ENCODE data around the gene TMEM37.

The TMEM37 gene

GRCh38 chr2:119455066-119455718 lies 23.5 kb downstream of the TMEM37 start:
- DNase-seq (ENCODE audit: low read depth, low spot score) = no peak

GRCh38 chr2:119460076-119460475 lies 28.4 kb downstream of the TMEM37 start:
- DNase-seq (ENCODE audit: low read depth, low spot score) = no peak

DNA sequence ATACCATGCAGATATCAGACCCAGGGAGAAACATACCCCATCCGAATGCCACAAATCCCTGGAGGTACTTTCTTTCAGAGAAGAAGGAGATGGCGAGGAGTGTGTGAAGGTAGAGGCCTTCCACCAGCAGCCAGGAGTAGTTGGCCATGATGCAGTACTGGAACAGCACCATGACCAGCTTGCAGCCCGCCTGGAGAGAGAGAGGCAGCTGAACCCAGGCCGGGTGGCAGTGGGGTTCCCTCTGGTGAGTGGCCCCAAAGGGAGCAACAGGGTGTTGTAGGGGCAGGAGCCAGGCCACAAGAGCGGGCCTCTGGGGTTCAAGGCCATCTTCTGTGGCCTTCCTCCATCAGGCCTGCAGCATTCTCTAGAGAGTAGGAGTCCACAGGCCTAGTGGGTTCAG lies 30.2 kb downstream of the TMEM37 start:
- DNase-seq (ENCODE audit: low read depth, low spot score) = no peak

DNA sequence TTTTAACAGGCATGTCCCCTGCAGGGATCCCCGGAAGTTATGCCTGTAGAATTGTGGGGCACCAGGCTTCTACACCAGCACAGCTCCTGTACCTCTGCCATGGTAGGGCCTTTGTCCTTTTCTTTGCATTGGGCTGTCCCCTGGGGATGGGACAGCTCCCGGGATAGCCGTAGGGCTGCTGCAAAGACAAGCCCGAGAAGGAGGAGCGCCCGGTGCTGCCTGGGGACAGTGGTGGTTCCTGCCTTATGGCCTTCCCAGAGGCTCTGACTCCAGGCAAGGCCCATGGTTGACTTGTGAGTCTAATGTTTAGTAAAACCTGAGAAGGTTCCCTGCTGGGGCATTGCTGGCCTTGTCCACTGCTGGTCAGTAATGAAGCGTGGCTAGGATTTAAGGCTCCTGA lies 30.9 kb downstream of the TMEM37 start:
- no peak for DNase-seq (ENCODE audit: low read depth, low spot score)

DNA sequence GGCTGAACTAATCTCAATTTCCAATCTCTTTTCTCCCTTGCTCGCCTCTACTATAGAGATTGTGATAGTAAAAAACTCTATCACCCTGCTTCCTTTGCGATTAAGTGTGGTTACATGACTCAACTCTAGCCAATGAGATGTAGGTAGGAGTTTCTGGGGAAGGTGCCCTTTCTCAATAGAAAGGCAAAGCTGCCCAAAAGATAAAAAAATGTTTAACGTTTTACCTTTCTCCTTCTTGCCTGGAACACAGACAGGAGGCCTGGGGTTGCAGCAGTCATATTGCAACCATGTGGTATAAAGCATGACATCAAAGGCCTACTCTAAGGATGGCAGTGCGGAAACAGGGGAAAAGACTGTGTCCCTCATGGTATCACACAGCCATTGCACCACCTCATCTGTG lies 31.5 kb downstream of the TMEM37 start:
- DNase-seq (ENCODE audit: low read depth, low spot score) = no peak

DNA sequence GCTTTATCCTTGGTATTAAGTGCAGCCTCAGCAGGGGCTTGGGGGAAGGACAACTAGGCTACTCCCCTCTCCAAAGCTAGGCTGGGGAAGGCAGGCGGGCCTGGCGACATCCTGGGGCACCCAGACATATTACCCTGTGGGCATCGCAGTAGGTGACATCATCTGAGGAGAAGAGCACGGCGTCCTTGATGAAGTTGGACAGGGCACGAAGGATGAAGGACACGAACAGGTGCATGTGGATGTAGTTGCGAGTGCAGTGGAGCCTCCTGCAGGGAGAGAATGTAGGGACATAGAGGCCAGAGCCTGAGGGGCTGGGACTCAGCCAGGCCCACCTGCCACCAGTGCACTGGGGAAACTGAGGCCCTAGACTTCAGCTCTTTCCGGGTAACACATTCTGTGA lies 32.3 kb downstream of the TMEM37 start:
- DNase-seq (ENCODE audit: low read depth, low spot score) = no peak

DNA sequence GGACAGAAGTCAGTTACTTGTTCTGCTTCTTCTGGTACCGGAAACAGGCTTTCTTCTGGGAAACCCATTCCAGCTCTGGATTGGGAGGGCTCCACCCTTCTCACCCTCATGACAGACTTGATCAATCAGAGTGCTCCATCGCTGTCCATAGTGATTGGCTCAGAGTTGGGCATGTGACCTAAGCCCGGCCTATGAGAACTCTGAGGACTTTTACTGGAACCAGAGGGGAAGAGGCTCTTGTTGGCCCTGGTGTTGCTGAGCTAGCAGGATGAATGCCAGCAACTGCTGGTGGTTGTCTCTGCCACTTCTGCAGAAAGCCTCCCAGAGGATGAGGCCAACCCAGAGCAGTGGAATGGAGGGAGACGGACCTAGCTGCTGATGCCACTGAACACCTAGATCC lies 33.3 kb downstream of the TMEM37 start:
- DNase-seq (ENCODE audit: low read depth, low spot score) = no peak

DNA sequence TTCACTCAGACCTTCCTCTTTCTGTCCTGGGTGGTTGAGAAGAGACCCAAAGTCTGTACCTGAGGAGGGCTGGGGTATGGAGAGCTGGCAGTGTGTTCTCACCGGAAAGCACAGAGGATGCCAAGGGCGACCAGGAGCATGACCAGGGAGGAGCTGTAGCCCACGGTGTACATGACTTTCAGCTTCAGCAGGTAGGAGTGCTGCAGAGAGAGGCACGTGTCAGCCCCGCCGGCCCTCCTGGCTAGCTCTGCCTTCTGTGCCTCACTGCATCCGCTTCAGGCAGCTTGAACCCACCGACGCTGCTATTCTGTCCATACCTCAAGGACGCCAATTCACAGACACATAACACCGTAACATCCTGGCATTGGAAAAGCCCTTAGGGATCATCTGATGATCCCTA lies 34.0 kb downstream of the TMEM37 start:
- no peak for DNase-seq (ENCODE audit: low read depth, low spot score)

- no peak for DNase-seq (ENCODE audit: low read depth, low spot score)
Measured at GRCh38 chr2:119466373-119466772, 34.7 kb downstream of the TMEM37 start.

DNA sequence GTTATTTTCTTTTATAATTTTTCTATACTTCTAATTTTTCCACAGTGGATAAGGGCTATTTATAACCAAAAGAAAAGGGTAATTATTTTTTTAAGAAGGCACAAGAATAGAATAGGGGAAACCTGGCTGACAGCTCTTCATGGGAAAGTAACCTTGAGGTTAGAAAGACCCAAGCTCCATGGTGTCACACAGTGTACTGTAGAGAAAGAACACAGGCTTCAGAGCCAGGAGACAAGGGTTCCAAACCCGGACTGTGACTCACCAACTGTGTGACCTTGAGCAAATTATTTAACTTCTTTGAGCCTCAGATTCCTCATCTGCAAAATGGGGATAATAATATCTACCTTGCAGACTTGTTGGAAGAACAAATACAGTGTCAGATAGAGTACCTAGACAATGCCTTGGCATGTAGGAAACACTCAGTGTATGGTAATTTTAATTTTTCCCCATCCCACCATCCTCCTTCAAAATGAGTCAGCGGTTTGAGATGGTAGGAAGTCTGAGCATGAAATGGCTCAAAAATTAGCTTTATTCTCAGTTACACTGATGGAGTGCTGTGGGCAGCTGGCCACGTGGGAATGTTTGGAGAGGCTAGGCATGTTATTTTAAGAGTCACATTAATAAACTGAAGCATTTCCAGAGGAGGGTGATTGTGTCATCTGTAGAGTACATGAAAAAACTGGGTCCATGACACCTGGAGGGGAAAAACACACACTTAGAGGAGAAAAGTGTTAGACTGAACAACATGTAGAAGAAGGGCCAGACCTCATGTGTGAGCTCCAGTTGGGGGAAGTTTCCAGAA lies 36.7 kb downstream of the TMEM37 start:
- DNase-seq (ENCODE audit: low read depth, low spot score) = no peak

DNA sequence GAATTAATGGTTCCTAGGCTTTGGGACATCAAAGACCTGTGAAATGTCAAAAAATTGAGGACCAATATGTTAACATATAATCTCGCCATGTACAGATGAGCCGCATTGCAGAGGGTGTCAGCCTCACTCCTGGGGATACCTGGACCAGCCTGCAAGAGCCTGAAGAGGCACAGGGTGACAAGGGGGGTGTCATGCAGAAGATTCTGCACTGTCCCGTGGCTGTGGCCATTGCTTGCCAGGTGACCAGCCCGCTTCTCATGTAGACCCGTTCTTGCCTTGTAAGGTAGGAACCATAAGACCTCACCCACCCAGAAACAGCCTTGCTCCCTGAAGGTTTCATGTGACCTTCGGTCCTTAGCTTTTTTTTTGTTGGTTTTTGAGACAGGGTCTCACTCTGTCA lies 37.5 kb downstream of the TMEM37 start:
- DNase-seq (ENCODE audit: low read depth, low spot score) = no peak

GRCh38 chr2:119469661-119470297 lies 38.1 kb downstream of the TMEM37 start:
- no peak for DNase-seq (ENCODE audit: low read depth, low spot score)

DNA sequence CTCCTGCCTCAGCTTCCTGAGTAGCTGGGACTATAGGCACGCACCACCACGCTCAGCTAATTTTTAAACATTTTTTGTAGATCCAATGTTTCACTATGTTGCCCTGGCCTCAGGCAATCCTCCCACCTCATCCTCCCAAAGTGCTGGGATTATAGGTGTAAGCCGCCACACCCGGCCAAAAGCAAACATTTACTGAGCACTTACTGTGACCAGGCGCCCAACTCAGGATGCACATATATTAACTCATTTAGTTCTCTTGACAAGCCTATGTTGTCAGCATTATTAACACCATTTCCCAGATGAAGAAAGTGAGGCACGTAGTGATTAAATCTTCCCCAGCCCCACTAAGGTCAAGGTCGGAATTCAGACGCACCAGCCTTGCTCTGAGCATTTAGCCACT lies 41.1 kb downstream of the TMEM37 start:
- DNase-seq (ENCODE audit: low read depth, low spot score) = no peak

GRCh38 chr2:119473621-119474370 lies 42.1 kb downstream of the TMEM37 start:
- DNase-seq (ENCODE audit: low read depth, low spot score) = no peak

DNA sequence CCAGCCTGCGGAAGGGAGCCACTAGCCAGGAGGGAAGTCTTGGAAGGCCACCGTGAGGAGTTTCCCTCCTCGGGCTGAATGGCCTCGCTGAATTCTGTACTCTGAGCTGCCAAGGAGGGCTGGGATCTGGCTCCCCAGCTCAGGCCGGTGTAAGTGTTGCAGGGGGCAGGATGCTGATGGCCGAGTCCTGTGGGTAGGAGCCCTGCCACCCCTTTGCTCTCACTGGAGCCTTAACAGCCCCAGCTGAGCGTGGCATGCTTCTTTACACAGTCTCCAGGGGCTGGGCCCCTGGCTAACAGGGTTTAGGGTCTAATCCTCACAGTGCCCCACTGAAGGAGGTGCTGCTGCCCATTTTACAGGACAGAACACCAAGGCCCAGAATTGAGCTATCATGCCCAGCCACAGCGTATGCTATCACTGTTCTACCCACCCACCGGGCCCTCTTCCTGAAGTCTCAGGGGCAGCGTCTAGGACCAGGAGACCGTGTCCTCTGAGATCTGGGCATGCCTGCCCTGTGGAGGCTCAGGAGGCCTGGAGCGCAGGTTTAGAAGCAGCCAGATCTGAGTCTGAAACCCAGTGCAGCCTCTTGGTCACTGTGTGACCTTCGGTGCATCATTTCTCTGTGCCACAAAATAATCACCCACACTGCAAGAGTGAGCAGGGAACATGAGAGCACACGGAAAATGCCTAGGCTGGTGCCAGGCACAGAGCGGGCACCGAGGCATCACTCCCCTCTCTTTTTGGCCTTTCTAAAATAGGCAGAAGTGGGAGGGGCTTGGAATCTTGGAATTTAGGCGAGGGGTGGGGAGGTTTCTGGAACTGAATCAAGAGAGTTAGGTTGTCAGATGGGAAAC lies 42.9 kb downstream of the TMEM37 start:
- no peak for DNase-seq (ENCODE audit: low read depth, low spot score)

GRCh38 chr2:119475225-119475856 lies 43.7 kb downstream of the TMEM37 start:
- DNase-seq (ENCODE audit: low read depth, low spot score) = peak; percentile 72

GRCh38 chr2:119475857-119476244 lies 44.2 kb downstream of the TMEM37 start:
- no peak for DNase-seq (ENCODE audit: low read depth, low spot score)

GRCh38 chr2:119476301-119477112 lies 44.9 kb downstream of the TMEM37 start:
- DNase-seq (ENCODE audit: low read depth, low spot score) = peak; percentile 94

- DNase-seq (ENCODE audit: low read depth, low spot score) = no peak
Measured at GRCh38 chr2:119477113-119477505, 45.5 kb downstream of the TMEM37 start.
